ENCODE measurements around the gene SULF2.

Gene SULF2

DNA sequence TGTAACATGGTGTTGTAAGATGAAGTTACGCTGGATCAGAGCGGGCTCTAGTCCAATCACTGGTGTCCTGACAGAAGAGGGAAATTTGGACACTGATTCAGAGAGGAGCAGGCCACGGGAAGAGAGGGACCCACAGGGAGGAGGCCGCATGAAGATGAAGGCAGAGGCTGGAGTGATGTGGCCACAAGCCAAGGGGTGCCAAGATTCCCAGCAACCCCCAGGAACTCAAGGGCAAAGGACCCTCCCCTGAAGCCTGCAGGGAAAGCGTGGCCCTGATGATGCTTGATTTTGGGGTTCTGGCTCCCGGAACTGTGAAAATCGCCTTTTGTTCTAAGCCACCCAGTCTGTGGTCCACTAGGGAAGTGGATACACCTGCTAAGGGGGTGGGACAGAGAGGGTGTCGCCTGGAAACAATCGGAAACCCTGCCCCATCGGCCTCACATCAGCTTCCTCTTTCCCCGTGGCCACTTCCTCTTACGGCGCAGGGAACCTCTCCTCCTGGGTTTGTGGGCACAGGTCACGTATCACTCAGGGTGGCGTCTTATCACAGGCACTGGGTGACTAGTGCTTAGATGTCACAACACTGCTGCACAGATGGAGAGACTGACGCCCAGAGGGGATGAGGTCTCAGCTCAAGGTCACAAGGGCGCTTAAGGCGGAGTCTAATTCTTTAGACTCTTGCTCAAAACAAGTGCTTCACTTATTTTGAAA lies 58.0 kb downstream of the SULF2 start:
- peaks cover 67 to 75% of the 10 kb centered on the region in 2 experiments for H3K4me1 ChIP-seq (ENCODE audit: control insufficient read depth in 1 of 2, insufficient read depth in 1 of 2, low read depth in 1 of 2, low read length in 1 of 2)
- H3K27ac ChIP-seq, result peak overlapping the region; percentile 99
- H3K27me3 ChIP-seq, result no peaks in the 10 kb centered on the region
- peaks cover 28% of the 10 kb centered on the region for H3K36me3 ChIP-seq
- H3K9me3 ChIP-seq, result no peaks in the 10 kb centered on the region
- TF ChIP-seq, protein P1, sequence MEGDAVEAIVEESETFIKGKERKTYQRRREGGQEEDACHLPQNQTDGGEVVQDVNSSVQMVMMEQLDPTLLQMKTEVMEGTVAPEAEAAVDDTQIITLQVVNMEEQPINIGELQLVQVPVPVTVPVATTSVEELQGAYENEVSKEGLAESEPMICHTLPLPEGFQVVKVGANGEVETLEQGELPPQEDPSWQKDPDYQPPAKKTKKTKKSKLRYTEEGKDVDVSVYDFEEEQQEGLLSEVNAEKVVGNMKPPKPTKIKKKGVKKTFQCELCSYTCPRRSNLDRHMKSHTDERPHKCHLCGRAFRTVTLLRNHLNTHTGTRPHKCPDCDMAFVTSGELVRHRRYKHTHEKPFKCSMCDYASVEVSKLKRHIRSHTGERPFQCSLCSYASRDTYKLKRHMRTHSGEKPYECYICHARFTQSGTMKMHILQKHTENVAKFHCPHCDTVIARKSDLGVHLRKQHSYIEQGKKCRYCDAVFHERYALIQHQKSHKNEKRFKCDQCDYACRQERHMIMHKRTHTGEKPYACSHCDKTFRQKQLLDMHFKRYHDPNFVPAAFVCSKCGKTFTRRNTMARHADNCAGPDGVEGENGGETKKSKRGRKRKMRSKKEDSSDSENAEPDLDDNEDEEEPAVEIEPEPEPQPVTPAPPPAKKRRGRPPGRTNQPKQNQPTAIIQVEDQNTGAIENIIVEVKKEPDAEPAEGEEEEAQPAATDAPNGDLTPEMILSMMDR (IDR thresholded peaks at IDR 0.05), result peak; percentile 33
- peak overlapping the region; percentile 60 to 75 for H3K4me3 ChIP-seq (ENCODE audit: low read depth in 1 of 2, low read length in 1 of 2)

DNA sequence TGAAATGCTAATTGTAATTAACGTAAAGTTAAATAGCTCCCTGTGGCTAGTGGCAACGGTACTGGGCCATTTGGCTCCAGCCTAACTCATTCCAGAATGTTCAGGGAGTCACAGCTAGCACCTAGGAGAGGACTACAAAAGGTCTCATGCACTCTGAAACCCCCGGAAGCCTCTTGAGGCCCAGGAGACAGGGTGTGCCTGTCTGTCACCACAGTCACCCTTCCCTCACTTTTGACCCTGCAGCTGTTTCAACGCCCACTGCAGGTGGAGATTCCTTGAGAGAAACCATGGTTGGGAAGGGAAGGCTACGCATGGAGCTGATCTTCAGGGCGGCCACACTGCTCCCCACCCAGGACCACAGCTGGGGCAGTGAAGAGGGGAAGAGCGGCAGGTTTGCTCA lies 58.6 kb downstream of the SULF2 start:
- TF ChIP-seq, protein P1 (IDR thresholded peaks at IDR 0.05), result no peak
- peaks cover 21% of the 10 kb centered on the region for H3K36me3 ChIP-seq
- H3K27me3 ChIP-seq, result no peaks in the 10 kb centered on the region
- peak overlapping the region; percentile 99 for H3K27ac ChIP-seq
- H3K4me1 ChIP-seq (ENCODE audit: control insufficient read depth in 1 of 2, insufficient read depth in 1 of 2, low read depth in 1 of 2, low read length in 1 of 2), result peaks cover 62 to 69% of the 10 kb centered on the region in 2 experiments
- H3K4me3 ChIP-seq (ENCODE audit: low read depth in 1 of 2, low read length in 1 of 2), result peak overlapping the region; percentile 43 to 75
- H3K9me3 ChIP-seq, result no peaks in the 10 kb centered on the region

GRCh38 chr20:47725248-47725973 lies 59.9 kb downstream of the SULF2 start:
- Histone ChIP-seq H3K36me3 (peaks cover 12% of the 10 kb centered on the region), H3K4me3 (ENCODE audit: low read depth in 1 of 2, low read length in 1 of 2) (no peak overlapping the region), H3K9me3 (no peaks in the 10 kb centered on the region), H3K27ac (peak overlapping the region; percentile 99), H3K27me3 (no peaks in the 10 kb centered on the region), H3K4me1 (ENCODE audit: control insufficient read depth in 1 of 2, insufficient read depth in 1 of 2, low read depth in 1 of 2, low read length in 1 of 2) (peaks cover 52 to 56% of the 10 kb centered on the region in 2 experiments)
- TF ChIP-seq, protein P1 (IDR thresholded peaks at IDR 0.05), result peak; percentile 100

- Histone ChIP-seq H3K9me3 (no peaks in the 10 kb centered on the region), H3K27ac (no peak overlapping the region), H3K27me3 (no peaks in the 10 kb centered on the region), H3K4me3 (ENCODE audit: low read depth in 1 of 2, low read length in 1 of 2) (no peak overlapping the region), H3K4me1 (ENCODE audit: control insufficient read depth in 1 of 2, insufficient read depth in 1 of 2, low read depth in 1 of 2, low read length in 1 of 2) (peaks cover 46 to 51% of the 10 kb centered on the region in 2 experiments), H3K36me3 (peaks cover 10% of the 10 kb centered on the region)
- TF ChIP-seq, protein P1 (IDR thresholded peaks at IDR 0.05), result no peak
Observed at GRCh38 chr20:47724910-47725247, 60.4 kb downstream of the SULF2 start.

DNA sequence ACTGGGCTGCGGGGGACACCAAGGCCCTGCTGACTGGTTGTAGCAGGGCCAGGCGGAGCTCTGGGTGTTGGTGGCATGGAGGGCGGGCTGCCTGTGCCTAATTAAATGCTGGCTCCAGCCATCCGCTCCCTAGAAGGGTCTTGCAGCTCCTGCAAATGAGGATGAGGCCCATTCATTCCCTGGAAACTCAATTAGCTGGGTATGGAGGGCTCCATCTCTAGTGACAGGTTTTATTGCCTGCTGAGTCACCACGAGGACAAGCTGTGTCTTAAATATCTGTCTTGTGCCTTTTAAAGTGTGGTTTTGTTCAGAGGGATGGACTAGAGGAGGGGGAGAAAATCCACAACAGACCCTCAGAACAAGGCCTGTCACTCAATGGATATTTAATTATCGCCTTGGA lies 60.9 kb downstream of the SULF2 start:
- H3K9me3 ChIP-seq, result no peaks in the 10 kb centered on the region
- H3K27ac ChIP-seq, result no peak overlapping the region
- no peak overlapping the region for H3K4me3 ChIP-seq (ENCODE audit: low read depth in 1 of 2, low read length in 1 of 2)
- no peaks in the 10 kb centered on the region for H3K27me3 ChIP-seq
- H3K36me3 ChIP-seq, result peaks cover 9% of the 10 kb centered on the region
- H3K4me1 ChIP-seq (ENCODE audit: control insufficient read depth in 1 of 2, insufficient read depth in 1 of 2, low read depth in 1 of 2, low read length in 1 of 2), result peaks cover 41 to 46% of the 10 kb centered on the region in 2 experiments
- TF ChIP-seq, protein P1 (IDR thresholded peaks at IDR 0.05), result no peak

Measured in neutrophil (primary cell).